HT-29 (cell line): ENCODE data around the gene FOXO4. TPM values are rescaled to one million over a fixed set of nuclear protein-coding genes. Genes with fewer than 3 reads are reported as not detected.
A peak's percentile ranks its signal among the peaks of the same experiment; 100 is the strongest.

ENCODE experiments used
- DNase-seq: peaks from one replicate; pipeline ENCODE4 v3.0.0-alpha.2; 2015; ENCODE audit warnings: low spot score
- total RNA-seq: library from RNA; depleted of rRNA; stranded (reverse); fragments of >200 nt; shearing (Covaris generic); gene quantifications from 2 replicates; pipeline ENCODE4 v1.2.3, GENCODE V29; 2014

Gene FOXO4
- total RNA-seq, 1 experiment from 2014 or later = 11.1 TPM

- no peak for DNase-seq
Measured at GRCh38 chrX:71098951-71099506, 3.4 kb downstream of the FOXO4 start.

DNA sequence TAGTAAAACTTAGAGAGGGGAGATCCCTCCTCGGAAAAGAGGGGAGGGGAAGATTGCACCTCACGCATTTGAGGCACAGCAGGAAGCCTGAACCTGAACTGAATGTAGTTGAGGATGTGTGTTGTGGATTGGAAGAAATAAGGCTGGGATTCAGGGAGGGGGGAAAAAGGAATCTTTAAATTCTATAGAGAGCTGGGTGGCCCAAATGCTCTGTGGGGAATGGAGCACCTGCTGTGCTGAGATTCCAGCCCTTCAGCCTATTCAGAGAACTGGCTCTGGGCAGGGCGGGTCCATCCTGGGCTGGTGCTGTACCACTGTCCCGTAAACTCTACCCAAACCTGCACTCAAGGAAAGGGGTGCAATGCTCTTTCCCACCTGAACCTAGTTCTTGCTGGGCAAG is 4.1 kb downstream of the FOXO4 start:
- DNase-seq = no peak

DNA sequence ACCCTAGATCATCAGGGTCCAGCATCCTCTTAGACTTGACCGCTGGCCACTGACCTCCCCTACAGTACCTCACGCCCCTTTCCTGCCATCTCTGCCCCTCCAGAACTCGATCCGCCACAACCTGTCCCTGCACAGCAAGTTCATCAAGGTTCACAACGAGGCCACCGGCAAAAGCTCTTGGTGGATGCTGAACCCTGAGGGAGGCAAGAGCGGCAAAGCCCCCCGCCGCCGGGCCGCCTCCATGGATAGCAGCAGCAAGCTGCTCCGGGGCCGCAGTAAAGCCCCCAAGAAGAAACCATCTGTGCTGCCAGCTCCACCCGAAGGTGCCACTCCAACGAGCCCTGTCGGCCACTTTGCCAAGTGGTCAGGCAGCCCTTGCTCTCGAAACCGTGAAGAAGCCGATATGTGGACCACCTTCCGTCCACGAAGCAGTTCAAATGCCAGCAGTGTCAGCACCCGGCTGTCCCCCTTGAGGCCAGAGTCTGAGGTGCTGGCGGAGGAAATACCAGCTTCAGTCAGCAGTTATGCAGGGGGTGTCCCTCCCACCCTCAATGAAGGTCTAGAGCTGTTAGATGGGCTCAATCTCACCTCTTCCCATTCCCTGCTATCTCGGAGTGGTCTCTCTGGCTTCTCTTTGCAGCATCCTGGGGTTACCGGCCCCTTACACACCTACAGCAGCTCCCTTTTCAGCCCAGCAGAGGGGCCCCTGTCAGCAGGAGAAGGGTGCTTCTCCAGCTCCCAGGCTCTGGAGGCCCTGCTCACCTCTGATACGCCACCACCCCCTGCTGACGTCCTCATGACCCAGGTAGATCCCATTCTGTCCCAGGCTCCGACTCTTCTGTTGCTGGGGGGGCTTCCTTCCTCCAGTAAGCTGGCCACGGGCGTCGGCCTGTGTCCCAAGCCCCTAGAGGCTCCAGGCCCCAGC is 5.2 kb downstream of the FOXO4 start:
- no peak for DNase-seq

DNA sequence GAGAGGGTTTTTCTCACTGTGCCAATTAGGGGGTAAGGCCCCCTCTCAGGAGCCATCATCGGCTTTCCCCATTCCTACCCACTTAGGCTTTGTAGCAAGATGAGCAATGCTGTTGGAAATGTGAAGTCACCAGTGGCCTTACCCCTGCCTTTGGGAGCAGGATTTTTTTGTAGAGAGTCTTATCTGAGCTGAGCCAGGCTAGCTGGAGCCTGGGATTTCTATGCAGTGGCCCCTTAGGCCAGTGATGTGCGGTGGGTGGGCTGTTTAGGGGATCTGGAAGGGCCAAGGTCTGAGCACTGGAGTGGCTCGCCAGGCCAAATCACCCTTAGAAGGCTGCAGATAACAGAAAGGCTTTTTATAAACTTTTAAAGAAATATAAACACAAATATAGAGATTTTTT is 6.6 kb downstream of the FOXO4 start:
- DNase-seq = no peak

DNA sequence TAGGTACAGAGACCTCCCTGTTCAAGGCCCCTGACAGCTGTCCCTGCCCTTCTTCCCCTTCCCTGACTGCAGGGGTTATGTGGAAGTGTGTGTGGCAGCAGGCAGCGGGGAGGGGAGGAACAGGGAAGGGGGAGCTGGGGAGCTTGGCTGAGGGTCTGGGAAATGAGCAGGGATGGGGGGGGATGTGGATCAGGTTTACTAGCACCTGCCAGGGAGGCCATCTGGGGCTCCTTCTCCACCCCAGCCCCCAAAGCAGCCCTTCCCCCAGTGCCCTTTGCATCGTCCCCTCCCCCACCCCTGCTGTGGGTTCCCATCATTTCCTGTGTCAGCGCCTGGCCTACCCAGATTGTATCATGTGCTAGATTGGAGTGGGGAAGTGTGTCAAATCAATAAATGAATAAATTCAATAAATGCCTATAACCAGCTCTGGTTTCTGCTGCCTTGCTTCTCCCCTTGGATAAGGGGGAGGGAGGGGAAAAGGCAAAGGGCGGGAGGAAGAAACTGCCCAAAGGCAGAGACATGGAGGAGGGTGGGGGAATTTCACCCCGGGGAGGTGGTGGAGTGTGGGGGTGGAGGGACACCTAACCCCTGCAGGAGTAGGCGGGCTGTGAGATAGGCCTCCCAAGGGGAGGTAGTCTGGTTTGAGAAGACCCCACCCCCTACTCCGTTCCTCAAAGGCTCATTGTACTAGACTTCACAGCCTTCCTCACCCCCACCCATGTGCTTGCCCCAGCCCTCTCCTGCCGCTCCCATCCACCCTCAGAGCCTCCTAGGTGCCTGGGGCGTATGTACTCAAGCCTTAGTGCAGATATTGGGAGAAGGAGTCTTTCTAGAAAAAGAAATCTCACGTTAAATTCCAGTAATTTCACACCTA is 7.7 kb downstream of the FOXO4 start:
- no peak for DNase-seq

- no peak for DNase-seq
Measured at GRCh38 chrX:71105628-71106027, 10.0 kb downstream of the FOXO4 start.

DNA sequence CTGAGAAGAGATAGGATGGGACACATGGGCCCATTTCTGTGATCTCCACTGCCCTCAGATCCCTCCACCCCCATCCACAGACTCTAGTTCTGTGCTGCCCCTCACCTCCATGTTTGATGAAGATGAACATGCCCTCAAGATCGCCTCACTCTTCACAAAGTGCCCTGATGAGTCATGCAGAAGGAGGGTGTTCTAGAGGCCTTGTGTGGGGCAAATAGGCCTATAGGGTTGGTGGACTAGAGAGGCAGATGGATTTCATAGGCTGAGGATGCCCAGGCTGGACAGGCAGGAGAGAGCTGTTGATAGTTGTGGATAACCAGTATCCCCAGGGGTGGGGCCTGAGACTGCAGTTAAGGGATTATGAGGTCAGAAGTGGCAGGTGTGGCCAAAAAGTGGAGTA is 10.8 kb downstream of the FOXO4 start, which contains the start of gene CXorf65:
TSS of gene CXorf65 (minus strand) at position 314 of the 400 bp plus-strand sequence. CDS start at position 130, 184 bp downstream.
- DNase-seq = no peak

DNA sequence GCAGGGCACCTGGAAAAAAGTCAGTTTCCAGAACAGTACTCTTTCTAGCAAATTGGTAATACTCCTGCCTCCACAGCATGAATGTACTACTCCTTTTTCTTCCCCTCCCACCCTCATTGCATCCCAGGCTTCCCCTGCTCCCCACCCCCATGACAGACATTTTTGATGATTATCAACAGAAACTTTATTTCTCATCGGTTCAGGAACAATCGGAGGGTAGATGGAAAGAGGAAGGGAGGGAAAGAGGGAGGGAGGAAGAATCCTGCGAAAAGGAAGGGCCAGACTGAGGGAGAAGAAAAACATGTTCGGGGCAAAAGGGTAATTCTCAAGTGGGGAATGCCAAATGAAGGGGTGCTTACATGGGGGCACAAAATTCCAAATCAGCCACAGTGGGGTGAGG is 11.6 kb downstream of the FOXO4 start:
- no peak for DNase-seq

DNA sequence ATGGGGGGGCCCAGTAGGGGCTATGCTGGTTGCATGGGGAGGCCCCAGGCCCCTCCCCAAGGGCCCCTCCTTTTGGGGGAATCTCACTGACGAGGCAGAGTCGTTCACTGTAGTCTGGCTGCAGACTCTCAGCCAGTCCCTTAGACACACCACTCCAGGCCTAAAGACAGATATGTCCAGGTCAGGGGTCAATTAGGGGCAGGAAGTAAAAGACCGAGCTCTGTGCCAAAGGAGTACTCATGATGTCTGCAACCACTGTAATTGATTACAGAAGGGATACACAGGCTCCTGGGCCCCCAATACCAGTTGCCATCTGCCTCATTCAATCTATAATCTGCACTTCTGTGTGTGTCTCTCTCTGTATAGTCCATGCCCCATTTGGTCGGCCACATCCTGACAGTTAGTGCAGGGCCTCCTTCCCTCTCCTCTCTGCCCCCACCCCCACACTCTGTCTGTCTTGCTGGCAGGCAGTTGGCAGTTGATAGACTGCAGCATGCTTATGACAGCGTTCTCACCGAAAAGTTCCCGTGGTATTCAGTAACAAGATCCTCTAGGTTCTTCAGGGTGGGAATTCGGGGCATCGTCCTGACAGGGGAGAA is 12.2 kb downstream of the FOXO4 start:
- no peak for DNase-seq

GRCh38 chrX:71109051-71109450 is 13.4 kb downstream of the FOXO4 start:
- DNase-seq = no peak

- DNase-seq = no peak
Measured at GRCh38 chrX:71111141-71111843, 15.6 kb downstream of the FOXO4 start, which contains the start of gene IL2RG. IL2RG (minus strand) TSS chrX:71111577; CDS start chrX:71111539, 38 bp downstream.

- no peak for DNase-seq
Measured at GRCh38 chrX:71111921-71112431, 16.3 kb downstream of the FOXO4 start.

GRCh38 chrX:71117358-71117757 is 21.7 kb downstream of the FOXO4 start:
- DNase-seq = no peak

- DNase-seq = peak; percentile 61
Measured at GRCh38 chrX:71118032-71118984, 22.7 kb downstream of the FOXO4 start, which contains the start of gene MED12. MED12 (plus strand) TSS chrX:71118596; CDS start chrX:71118755, 159 bp downstream.

DNA sequence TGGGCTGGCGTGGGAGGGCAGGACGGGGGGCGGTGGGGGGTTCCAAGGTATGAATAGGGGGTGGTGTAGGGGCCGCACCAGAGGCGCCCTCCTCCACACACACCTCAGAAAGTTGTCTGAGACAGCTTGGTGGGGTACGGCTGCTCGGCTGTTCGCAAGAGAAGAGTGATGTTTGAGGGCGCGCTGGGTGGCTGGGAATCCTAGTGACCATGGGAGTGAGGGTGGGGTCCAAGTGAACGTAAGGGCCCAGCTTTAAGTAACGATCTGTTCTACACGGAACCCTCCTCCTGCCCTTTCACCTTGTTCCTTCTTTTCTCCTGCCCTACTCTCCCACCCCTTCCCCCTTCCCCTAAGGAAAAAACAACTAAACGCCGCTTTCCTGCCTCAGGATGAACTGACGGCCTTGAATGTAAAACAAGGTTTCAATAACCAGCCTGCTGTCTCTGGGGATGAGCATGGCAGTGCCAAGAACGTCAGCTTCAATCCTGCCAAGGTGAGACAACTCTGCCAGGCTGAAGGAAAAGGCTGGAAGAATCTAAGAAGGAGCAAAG is 23.4 kb downstream of the FOXO4 start:
- no peak for DNase-seq

GRCh38 chrX:71128166-71128833 is 32.6 kb downstream of the FOXO4 start:
- no peak for DNase-seq

GRCh38 chrX:71128915-71129765 is 33.5 kb downstream of the FOXO4 start:
- DNase-seq = peak; percentile 85
